HG03025 (cell line): ENCODE measurements around the gene STK32C.
"Not testable (repeated sequence)": the region's sequence is repeated elsewhere in the genome, so short reads cannot be mapped to it uniquely, and the experiment has no call there.

Source experiments
- ATAC-seq: cut with Tn5 transposase; IDR thresholded peaks from one replicate; pipeline ENCODE4 v1.9.1; 2021; ENCODE audit warnings: mild to moderate bottlenecking, moderate library complexity; ENCODE audit not compliant: unreplicated experiment, low FRiP score

STK32C gene

GRCh38 chr10:132270256-132270655 is 37.5 kb downstream of the STK32C start:
- no peak for ATAC-seq

DNA sequence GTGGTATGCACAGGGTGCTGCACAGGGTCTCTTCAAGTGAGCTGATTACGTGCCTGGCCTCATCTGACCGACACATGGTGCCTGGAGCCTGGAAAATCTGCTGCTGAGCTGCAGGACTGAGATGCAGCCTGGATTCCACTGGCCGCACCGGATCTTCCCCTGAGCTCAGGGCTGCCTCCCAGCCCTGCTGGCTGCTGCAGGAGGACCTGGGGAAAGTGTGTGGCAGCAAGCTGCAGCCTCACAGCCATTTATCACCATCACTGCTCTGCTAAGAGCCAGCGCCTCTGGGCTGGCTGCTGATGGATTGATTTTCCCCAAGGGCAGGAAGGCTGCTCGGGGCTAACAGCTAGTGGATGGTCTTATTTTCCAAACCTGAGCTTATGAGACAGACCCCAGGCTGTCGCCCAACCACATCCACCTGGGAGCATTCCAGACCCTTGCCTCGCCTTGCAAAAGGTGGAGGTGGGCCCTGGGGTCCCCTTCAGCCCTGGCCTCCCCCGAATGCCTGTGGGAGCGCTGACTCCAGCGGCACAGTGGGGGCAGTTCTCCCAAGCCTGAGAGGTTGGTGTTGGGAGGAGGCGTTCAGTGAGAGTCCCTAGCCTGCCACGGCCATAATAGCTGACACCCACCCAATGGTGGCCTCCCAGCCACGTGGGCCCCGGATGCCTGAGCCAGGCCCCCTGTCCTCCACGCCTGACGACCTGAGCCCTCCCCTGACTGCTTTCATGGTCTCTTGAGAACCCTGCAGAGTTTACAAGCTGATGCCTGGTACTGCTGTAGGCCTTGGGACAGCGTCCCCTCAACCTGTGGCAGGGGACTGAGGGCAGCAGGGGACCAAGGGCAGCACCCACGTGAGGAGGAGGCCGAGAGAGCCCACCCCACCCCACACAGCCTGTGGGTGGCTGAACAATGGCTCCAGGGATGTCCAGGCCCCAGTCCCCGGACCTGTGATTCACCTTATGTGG is 38.2 kb downstream of the STK32C start:
- ATAC-seq, result no peak

DNA sequence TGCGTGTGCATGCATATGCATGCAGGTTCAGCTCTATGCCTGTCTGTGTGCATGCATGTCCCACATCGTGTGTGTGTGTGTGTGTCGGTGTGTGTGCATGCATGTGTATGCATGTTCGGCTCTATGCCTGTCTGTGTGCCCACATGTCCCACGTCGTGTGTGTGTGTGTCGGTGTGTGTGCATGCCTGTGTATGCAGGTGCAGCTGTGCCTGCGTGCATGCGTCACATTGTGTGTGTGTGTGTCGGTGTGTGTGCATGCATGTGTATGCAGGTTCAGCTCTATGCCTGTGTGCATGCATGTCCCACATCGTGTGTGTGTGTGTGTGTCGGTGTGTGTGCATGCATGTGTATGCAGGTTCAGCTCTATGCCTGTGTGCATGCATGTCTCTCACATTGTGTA is 39.8 kb downstream of the STK32C start:
- ATAC-seq, result not testable (repeated sequence)

- no peak for ATAC-seq
Measured at GRCh38 chr10:132266594-132267161, 41.1 kb downstream of the STK32C start.

GRCh38 chr10:132265890-132266496 is 41.8 kb downstream of the STK32C start:
- ATAC-seq, result no peak

GRCh38 chr10:132264966-132265889 is 42.5 kb downstream of the STK32C start:
- ATAC-seq, result no peak

DNA sequence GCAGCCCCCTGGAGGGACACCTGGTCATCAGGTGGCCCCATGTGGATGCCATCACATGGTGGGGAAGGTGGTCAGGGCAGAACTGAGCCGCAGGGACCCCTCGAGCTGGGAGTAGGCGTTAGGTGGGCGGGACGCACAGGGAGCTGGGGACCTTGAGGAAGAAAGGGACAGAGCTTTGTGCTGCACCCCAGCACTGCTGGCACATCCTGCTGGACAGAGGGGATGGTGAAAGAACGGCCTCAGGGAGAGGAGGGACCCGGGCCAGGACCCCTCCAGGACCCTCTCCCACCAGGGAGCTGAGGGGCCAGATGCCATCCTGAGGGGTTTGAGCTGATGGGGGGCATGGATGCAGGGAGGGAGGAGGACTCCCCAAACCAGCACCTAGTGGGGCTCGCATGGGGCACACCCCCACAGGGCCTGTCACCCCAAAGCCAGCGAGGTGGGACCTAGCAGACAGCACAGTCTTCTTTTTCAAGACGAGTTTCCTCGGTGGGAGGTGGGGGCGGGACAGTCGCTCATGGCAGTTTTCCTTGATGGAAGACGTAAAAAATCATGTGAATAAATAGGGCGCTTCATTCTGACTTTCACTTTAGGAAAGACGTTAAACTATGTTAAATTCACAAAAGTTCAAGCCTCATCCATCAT is 43.3 kb downstream of the STK32C start:
- ATAC-seq, result no peak

DNA sequence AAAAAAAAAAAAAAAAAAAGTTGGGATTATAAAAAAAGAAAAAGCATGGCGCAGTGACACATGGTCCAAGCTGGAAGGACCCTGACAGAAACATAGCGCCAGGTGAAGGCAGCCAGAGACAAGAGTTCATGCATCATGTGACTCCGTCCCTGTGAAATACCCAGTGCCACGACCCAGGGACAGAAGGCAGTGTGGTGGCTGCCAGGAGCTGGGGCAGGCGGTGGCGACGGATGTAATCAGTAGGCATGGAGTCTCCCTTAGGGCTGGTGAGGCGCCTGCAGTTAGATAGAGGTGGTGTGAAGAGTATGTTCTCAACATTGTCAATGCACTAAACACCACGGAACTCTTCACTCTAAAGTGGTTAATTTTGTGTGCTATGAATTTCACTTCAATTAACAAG is 43.9 kb downstream of the STK32C start:
- ATAC-seq, result no peak

- ATAC-seq, result no peak
Measured at GRCh38 chr10:132259702-132260482, 47.9 kb downstream of the STK32C start.

GRCh38 chr10:132258423-132258822 is 49.3 kb downstream of the STK32C start:
- no peak for ATAC-seq

DNA sequence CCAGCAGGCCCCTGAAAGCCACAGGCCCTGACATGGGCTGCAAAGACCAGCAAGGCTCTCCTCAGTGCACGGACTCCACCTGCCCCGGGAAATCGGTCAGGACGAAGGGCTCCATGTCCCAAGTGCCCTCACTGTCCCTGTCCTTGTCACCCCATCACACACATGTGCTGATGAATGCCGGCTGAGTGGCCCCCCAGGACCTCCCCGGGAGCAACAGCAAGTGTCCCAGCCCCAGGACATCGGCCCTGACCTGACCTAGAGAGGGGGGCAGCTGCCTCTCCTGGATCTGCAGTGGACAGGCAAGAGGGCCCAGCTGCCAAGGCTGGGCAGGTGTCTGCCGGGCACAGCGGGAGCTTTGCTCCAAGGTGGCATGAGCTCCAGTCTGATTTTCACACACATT is 49.8 kb downstream of the STK32C start:
- no peak for ATAC-seq

- ATAC-seq, result no peak
Measured at GRCh38 chr10:132257271-132257670, 50.5 kb downstream of the STK32C start.

DNA sequence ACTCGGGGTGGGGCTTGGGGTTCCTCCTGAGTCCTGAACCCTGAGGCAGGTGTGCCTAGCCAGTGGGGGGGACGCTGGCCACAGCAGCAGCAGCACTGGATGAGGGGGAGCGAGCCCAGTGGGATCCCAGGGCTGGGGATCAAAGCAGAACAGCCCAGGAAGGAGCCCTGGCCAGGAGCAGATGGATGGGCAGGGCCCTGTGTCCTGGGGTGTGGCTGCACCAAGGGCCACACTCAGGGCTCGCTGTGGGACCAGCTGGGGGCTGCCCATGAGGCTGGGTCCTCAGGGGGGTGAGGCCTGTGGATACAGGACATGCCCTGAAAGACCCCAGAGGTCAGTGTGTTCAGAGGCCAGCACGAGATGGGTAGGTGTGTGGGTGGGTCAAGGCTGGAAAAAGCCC is 50.9 kb downstream of the STK32C start:
- no peak for ATAC-seq

GRCh38 chr10:132255489-132256344 is 52.0 kb downstream of the STK32C start:
- no peak for ATAC-seq

DNA sequence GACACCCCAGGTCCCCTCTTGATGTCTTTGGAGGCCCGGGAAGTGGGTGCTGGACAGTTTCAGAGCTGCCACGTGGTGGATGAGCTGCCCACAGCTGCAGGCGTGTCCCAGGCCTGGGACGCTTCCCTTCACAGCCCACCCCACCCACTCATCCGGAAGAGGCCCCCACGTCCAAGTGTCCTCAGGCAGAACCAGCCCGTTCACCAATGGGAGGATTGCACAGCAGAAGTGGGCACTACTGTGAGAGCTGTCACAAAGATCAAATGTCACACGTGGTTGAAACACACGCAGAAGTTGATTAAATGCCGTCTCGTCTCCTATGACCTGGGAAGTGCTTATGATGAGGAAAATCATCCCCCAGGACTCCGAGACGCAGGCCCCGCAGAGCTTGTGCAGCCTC is 52.9 kb downstream of the STK32C start:
- ATAC-seq, result no peak

GRCh38 chr10:132253092-132253687 is 54.6 kb downstream of the STK32C start:
- ATAC-seq, result no peak

DNA sequence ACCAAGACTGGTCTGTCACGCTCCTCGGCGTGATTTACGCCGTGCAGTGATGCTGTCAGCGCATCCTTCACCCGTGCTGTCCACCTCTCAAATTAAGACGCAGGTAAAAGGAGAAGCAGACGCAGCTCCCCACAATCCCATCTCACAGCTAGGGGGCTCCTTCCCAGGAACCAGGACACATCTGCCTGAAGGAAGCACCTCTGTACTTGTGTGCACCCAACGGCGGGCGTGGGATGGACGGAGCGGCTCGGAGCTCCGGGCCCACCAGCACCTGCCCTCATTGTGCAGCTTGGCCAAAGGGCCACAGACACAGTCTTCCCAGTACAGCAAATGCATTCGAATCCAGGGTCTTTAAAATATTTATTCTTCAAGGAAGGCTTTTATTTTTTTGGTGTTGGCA is 55.3 kb downstream of the STK32C start:
- no peak for ATAC-seq

DNA sequence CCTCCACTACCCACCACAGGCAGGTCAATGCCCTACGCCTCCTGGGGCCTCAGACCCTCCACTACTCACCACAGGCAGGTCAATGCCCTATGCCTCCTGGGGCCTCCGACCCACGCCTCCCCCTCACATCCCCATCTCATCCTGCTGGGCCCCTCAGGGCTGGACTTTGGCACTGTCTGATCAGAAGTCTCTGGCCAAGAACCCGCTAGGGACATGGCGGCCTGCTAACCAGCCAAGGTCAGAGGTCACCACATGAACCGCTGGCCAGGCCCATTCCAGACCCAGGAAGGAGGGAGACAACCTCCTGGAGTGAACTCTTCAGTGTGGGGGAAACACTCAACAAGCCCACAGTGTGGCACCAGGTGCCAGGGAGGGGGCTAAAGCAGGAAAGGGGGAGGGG is 55.8 kb downstream of the STK32C start:
- no peak for ATAC-seq
